ENCODE results near the gene MAFG. TPM values are rescaled to one million over a fixed set of nuclear protein-coding genes. Genes with fewer than 3 reads are reported as not detected.

The MAFG gene
- total RNA-seq, 1 donor from 2014 or later: 8.1 TPM

- H3K27ac ChIP-seq: no peak overlapping the region
- H3K36me3 ChIP-seq: no peaks in the 10 kb centered on the region
- peak overlapping the region; percentile 69 for H3K4me3 Mint-ChIP-seq
- no peaks in the 10 kb centered on the region for H3K9me3 Mint-ChIP-seq
- no peak overlapping the region for H3K27ac Mint-ChIP-seq
- peaks cover 18% of the 10 kb centered on the region for H3K79me2 ChIP-seq (ENCODE audit: low read depth)
- peaks cover 17% of the 10 kb centered on the region for H3K27me3 ChIP-seq
- H3K4me1 Mint-ChIP-seq: peaks cover 9% of the 10 kb centered on the region
- no peaks in the 10 kb centered on the region for H3K9me3 ChIP-seq (ENCODE audit: low read depth)
- no peak overlapping the region for H3K4me3 ChIP-seq
- H3K9ac ChIP-seq: no peak overlapping the region
- DNase-seq (ENCODE audit: low spot score): peak; percentile 33
- peaks cover 21% of the 10 kb centered on the region for H3F3A ChIP-seq (ENCODE audit: low read depth)
- peaks cover 2% of the 10 kb centered on the region for H3K27me3 Mint-ChIP-seq (ENCODE audit: insufficient read depth, low read depth)
- H4K20me1 ChIP-seq (ENCODE audit: low read depth): peaks cover 29% of the 10 kb centered on the region
- no peak overlapping the region for H2AFZ ChIP-seq (replicated peaks)
- H3K36me3 Mint-ChIP-seq: peaks cover 2% of the 10 kb centered on the region
- H3K4me2 ChIP-seq: no peak overlapping the region
- H3K4me1 ChIP-seq: peaks cover 8% of the 10 kb centered on the region
- TF ChIP-seq EZH2 (IDR thresholded peaks at IDR 0.05): no peak
- TF ChIP-seq CTCF (IDR thresholded peaks at IDR 0.05): no peak
- TF ChIP-seq EZH2phosphoT487 (IDR thresholded peaks at IDR 0.05): no peak
Measured at GRCh38 chr17:81930142-81931125, 2.9 kb upstream of the MAFG start.

- Histone ChIP-seq H3K27me3 (peaks cover 17% of the 10 kb centered on the region), H3K9me3 (ENCODE audit: low read depth) (no peaks in the 10 kb centered on the region), H3K4me3 (no peak overlapping the region), H3K79me2 (ENCODE audit: low read depth) (peaks cover 27% of the 10 kb centered on the region), H3K9ac (no peak overlapping the region), H3K4me2 (peak overlapping the region; percentile 81), H4K20me1 (ENCODE audit: low read depth) (peaks cover 38% of the 10 kb centered on the region), H2AFZ (replicated peaks) (no peak overlapping the region), H3K36me3 (no peaks in the 10 kb centered on the region), H3F3A (ENCODE audit: low read depth) (peaks cover 29% of the 10 kb centered on the region), H3K27ac (no peak overlapping the region), H3K4me1 (peaks cover 17% of the 10 kb centered on the region)
- TF ChIP-seq EZH2 (IDR thresholded peaks at IDR 0.05): no peak
- TF ChIP-seq CTCF (IDR thresholded peaks at IDR 0.05): no peak
- TF ChIP-seq EZH2phosphoT487 (IDR thresholded peaks at IDR 0.05): no peak
- no peaks in the 10 kb centered on the region for H3K9me3 Mint-ChIP-seq
- no peak overlapping the region for H3K27ac Mint-ChIP-seq
- H3K4me1 Mint-ChIP-seq: peaks cover 13% of the 10 kb centered on the region
- H3K27me3 Mint-ChIP-seq (ENCODE audit: insufficient read depth, low read depth): peaks cover 2% of the 10 kb centered on the region
- no peaks in the 10 kb centered on the region for H3K36me3 Mint-ChIP-seq
- peak overlapping the region; percentile 81 for H3K4me3 Mint-ChIP-seq
- DNase-seq (ENCODE audit: low spot score): no peak
Measured at GRCh38 chr17:81929253-81930141, 2.0 kb upstream of the MAFG start.

GRCh38 chr17:81928544-81929252 lies 1.2 kb upstream of the MAFG start:
- Histone ChIP-seq H3K4me2 (peak overlapping the region; percentile 81), H3F3A (ENCODE audit: low read depth) (peaks cover 37% of the 10 kb centered on the region), H3K4me1 (peaks cover 23% of the 10 kb centered on the region), H3K36me3 (no peaks in the 10 kb centered on the region), H3K4me3 (peak overlapping the region; percentile 56), H3K27me3 (peaks cover 17% of the 10 kb centered on the region), H3K9ac (no peak overlapping the region), H4K20me1 (ENCODE audit: low read depth) (peaks cover 46% of the 10 kb centered on the region), H3K27ac (no peak overlapping the region), H2AFZ (replicated peaks) (no peak overlapping the region), H3K9me3 (ENCODE audit: low read depth) (no peaks in the 10 kb centered on the region), H3K79me2 (ENCODE audit: low read depth) (peaks cover 35% of the 10 kb centered on the region)
- no peak for TF ChIP-seq CTCF (IDR thresholded peaks at IDR 0.05)
- TF ChIP-seq EZH2phosphoT487 (IDR thresholded peaks at IDR 0.05): no peak
- no peak for TF ChIP-seq EZH2 (IDR thresholded peaks at IDR 0.05)
- peaks cover 18% of the 10 kb centered on the region for H3K4me1 Mint-ChIP-seq
- peaks cover 2% of the 10 kb centered on the region for H3K27me3 Mint-ChIP-seq (ENCODE audit: insufficient read depth, low read depth)
- H3K9me3 Mint-ChIP-seq: no peaks in the 10 kb centered on the region
- H3K27ac Mint-ChIP-seq: no peak overlapping the region
- peak overlapping the region; percentile 81 for H3K4me3 Mint-ChIP-seq
- no peaks in the 10 kb centered on the region for H3K36me3 Mint-ChIP-seq
- DNase-seq (ENCODE audit: low spot score): no peak
